A673 (cell line): Measurements from ENCODE around the gene RASAL2.
"Not testable (repeated sequence)": the region's sequence is repeated elsewhere in the genome, so short reads cannot be mapped to it uniquely, and the experiment has no call there.

Experiments
- EZH2 ChIP-seq: fragments of 200-600 bp; sonication (generic); IDR thresholded peaks from 2 replicates; pipeline ENCODE4 v1.6.1; 2017; ENCODE audit warnings: borderline replicate concordance, low read depth, mild to moderate bottlenecking, mixed read lengths, antibody characterized with exemption, low read length; ENCODE audit not compliant: poor library complexity, severe bottlenecking
- TF ChIP-seq, protein P1 (sequence below): fragments of 300-800, 200-600 bp; sonication (generic); conservative IDR thresholded peaks from 2 replicates; pipeline ENCODE4 v1.5.1; 2017; ENCODE audit warnings: low read depth, mild to moderate bottlenecking, antibody characterized with exemption, low read length, moderate library complexity, mixed read lengths

- TF ChIP-seq, protein P1, sequence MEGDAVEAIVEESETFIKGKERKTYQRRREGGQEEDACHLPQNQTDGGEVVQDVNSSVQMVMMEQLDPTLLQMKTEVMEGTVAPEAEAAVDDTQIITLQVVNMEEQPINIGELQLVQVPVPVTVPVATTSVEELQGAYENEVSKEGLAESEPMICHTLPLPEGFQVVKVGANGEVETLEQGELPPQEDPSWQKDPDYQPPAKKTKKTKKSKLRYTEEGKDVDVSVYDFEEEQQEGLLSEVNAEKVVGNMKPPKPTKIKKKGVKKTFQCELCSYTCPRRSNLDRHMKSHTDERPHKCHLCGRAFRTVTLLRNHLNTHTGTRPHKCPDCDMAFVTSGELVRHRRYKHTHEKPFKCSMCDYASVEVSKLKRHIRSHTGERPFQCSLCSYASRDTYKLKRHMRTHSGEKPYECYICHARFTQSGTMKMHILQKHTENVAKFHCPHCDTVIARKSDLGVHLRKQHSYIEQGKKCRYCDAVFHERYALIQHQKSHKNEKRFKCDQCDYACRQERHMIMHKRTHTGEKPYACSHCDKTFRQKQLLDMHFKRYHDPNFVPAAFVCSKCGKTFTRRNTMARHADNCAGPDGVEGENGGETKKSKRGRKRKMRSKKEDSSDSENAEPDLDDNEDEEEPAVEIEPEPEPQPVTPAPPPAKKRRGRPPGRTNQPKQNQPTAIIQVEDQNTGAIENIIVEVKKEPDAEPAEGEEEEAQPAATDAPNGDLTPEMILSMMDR: not testable (repeated sequence)
- TF ChIP-seq EZH2: not testable (repeated sequence)
Observed at GRCh38 chr1:178248284-178248683, 154.4 kb downstream of the RASAL2 start.
